Upper lobe of left lung (tissue), 6 donors: ENCODE data around the gene DNAJB2. TPM values are rescaled to one million over a fixed set of nuclear protein-coding genes. Genes with fewer than 3 reads are reported as not detected.
A peak's percentile ranks its signal among the peaks of the same experiment; 100 is the strongest.

Source experiments
- ATAC-seq, 2 donors: fragments of 200-7000 bp; cut with Tn5 transposase; one replicate each; pipeline ENCODE4 v1.9.1; 2022; ENCODE audit warnings: mild to moderate bottlenecking in 2 of 2, moderate library complexity in 2 of 2; ENCODE audit not compliant: low FRiP score in 2 of 2
- DNase-seq, 2 donors: peaks; one replicate each; pipeline ENCODE4 v3.0.0-alpha.2; 2019 to 2020
- H3K27ac ChIP-seq, 4 donors: fragments of 200-600 bp; sonication (generic); one replicate each; pipeline ENCODE4 v1.5.1; 2016 to 2019
- H3K27me3 ChIP-seq, 4 donors: fragments of 200-600 bp; sonication (generic); one replicate each; pipeline ENCODE4 v1.5.1; 2017 to 2019
- H3K36me3 ChIP-seq, 4 donors: fragments of 200-600 bp; sonication (generic); one replicate each; pipeline ENCODE4 v1.5.1; 2016 to 2019
- H3K4me1 ChIP-seq, 4 donors: fragments of 200-600 bp; sonication (generic); one replicate each; pipeline ENCODE4 v1.5.1; 2018 to 2019
- H3K4me3 ChIP-seq, 4 donors: fragments of 200-600 bp; sonication (generic); one replicate each; pipeline ENCODE4 v1.5.1; 2017 to 2019; ENCODE audit warnings: mild to moderate bottlenecking in 2 of 4, moderate library complexity in 1 of 4
- H3K9me3 ChIP-seq, 4 donors: fragments of 200-600 bp; sonication (generic); one replicate each; pipeline ENCODE4 v1.5.1; 2018 to 2019
- EP300 ChIP-seq, 4 donors: sonication (generic); formaldehyde crosslinking; IDR thresholded peaks; one replicate each; pipeline ENCODE4 v1.5.1; 2017; ENCODE audit warnings: antibody characterized with exemption in 4 of 4, control low read depth in 2 of 4
- POLR2A ChIP-seq, 4 donors: fragments of 450-650 bp; IDR thresholded peaks; one replicate each; pipeline ENCODE4 v1.5.1; 2016 to 2017; ENCODE audit warnings: antibody characterized with exemption in 4 of 4, mild to moderate bottlenecking in 2 of 4
- POLR2AphosphoS5 ChIP-seq, 2 donors: sonication (generic); formaldehyde crosslinking; IDR thresholded peaks; one replicate each; pipeline ENCODE4 v1.5.1; 2017; ENCODE audit warnings: antibody characterized with exemption in 2 of 2
- WGBS, 2 donors: methylation state at CpG; one replicate each; pipeline ENCODE4 v1.1.5; 2017 to 2018; 5-methylcytosine and 5-hydroxymethylcytosine counted together
- total RNA-seq, 6 donors: library from RNA; depleted of rRNA in 4 of 6; stranded (reverse); fragments of >200 nt in 4 of 6; gene quantifications; one replicate each; pipeline versions ENCODE4 v1.1.0 to v1.2.1, GENCODE V29; 2016 to 2021
- TF ChIP-seq, protein P1 (sequence below), 6 experiments: fragments of 450-650 bp in 4 of 6; fragments of 200-600 bp in 2 of 6; sonication (generic) in 2 of 6; IDR thresholded peaks; one replicate each; pipeline ENCODE4 v1.5.1; 2016 to 2019; ENCODE audit warnings: antibody characterized with exemption in 6 of 6
- donor health status: DM: no; HTN: no; CAD: no; lungs with moderate emphysema.
- donor health status: DM: no; HTN: yes; CAD: no; lungs with severe emphysema.

Gene DNAJB2
- total RNA-seq, 6 donors from 2014 or later, result 58.6 to 86.1 (median 75.5) TPM

DNA sequence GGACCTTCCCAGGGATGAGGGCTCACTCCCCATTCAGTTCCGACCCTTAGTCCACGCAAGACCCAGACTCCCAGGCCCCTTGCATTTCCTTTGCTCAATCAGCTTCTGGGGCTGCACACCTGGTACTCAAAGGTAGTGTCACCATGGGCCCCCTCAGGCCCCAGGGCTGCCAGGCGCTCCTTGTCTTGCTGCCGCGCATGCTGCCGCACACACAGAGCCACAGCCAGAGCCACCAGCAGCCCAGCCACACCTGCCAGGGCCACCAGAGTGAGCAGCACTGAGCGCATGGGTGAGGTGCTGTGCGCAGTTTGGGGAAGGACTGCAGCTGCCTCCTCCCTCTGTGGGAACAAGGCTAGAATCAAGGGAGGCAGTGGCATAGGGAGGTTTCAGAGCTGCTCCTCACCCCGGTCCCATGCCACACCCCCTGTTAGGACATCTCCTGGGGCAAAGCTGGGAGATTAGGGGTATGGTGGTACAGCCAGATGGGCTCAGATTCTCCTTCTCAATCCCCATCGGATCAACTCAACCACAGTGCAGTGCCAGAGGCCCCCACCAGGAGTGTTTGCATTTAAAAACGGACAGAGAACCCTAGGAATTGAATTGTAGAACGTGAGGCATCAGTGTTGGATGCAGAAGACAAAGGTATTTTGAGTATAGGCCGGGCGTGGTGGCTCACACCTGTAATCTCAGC, 18.7 kb downstream of the DNAJB2 start:
- Histone ChIP-seq H3K9me3 (no peaks in the 10 kb centered on the region), H3K27ac (no peak overlapping the region), H3K36me3 (no peaks in the 10 kb centered on the region), H3K4me1 (peaks cover 5 to 11% (median 9%) of the 10 kb centered on the region in 4 donors), H3K4me3 (no peak overlapping the region), H3K27me3 (peaks cover 0 to 4% (median 0%) of the 10 kb centered on the region in 4 donors)
- WGBS, 2 donors, result 79 to 81% methylated on average over 13 to 14 of the region's 14 CpGs
- DNase-seq (no peak), ATAC-seq (no peak)
- TF ChIP-seq POLR2AphosphoS5 (IDR thresholded peaks at IDR 0.05), result no peak
- no peak for TF ChIP-seq EP300 (IDR thresholded peaks at IDR 0.05)
- TF ChIP-seq, protein P1, sequence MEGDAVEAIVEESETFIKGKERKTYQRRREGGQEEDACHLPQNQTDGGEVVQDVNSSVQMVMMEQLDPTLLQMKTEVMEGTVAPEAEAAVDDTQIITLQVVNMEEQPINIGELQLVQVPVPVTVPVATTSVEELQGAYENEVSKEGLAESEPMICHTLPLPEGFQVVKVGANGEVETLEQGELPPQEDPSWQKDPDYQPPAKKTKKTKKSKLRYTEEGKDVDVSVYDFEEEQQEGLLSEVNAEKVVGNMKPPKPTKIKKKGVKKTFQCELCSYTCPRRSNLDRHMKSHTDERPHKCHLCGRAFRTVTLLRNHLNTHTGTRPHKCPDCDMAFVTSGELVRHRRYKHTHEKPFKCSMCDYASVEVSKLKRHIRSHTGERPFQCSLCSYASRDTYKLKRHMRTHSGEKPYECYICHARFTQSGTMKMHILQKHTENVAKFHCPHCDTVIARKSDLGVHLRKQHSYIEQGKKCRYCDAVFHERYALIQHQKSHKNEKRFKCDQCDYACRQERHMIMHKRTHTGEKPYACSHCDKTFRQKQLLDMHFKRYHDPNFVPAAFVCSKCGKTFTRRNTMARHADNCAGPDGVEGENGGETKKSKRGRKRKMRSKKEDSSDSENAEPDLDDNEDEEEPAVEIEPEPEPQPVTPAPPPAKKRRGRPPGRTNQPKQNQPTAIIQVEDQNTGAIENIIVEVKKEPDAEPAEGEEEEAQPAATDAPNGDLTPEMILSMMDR (IDR thresholded peaks at IDR 0.05), result no peak

DNA sequence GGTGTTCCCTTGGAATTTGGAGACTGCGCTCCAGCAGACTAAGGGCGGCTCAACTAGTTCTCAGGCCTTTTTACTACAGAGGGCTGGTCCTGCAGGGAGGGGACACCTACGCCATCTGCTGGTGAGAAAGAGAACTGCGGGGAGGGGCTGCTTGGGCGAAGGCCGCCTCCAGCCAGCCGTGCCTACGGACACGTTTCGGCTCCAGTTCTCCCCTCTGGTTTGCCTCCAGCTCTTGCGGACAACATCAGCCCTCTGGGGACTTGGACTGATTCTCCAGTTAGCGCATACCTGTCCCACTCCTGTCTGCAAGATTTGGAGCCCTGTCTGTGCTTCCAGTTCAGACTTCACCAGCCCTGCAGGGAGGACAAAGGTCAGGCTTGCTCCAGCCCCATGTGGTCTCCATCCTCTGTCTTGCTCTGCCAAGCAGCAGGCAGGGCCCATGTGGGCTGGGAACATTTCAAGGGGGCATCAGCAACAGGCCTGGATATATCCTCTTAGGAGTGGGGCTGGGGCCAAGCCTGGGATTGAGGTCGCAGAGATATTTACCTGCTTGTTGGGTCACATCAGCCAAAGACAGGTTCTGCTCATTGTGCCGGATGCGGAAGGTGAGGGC, 19.7 kb downstream of the DNAJB2 start:
- TF ChIP-seq, protein P1 (IDR thresholded peaks at IDR 0.05), result peak; percentile 96 to 100 (median 97)
- no peak for TF ChIP-seq POLR2A (IDR thresholded peaks at IDR 0.05)
- Histone ChIP-seq H3K36me3 (no peaks in the 10 kb centered on the region), H3K27ac (no peak overlapping the region), H3K4me3 (no peak overlapping the region), H3K27me3 (peaks cover 0 to 4% (median 0%) of the 10 kb centered on the region in 4 donors), H3K9me3 (no peaks in the 10 kb centered on the region), H3K4me1 (peaks cover 5 to 11% (median 9%) of the 10 kb centered on the region in 4 donors)
- WGBS, 2 donors, result 20 to 27% methylated on average over 13 to 15 of the region's 15 CpGs
- DNase-seq (peak; percentile 71 to 88), ATAC-seq (peak; percentile 84 to 87)

DNA sequence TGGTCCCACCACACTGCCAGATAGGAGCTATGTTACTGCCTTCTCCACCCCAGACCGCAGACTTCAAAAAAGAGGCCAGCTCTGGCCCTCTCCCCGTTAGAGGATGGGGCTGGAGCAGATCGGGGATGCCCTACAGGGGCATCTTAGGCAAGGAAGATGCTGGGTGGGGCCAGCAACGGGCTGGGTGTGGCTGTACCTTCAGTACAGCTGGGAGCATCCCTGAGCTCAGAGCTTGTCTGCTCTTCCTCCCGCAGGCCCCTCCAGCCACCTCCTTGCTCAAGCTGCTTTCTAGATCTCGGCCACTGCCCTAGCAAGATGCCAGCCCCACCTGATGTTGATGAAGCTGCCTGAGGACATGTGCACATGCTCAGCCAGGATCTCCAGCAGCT, 20.2 kb downstream of the DNAJB2 start:
- Histone ChIP-seq H3K27ac (no peak overlapping the region), H3K36me3 (no peaks in the 10 kb centered on the region), H3K4me3 (no peak overlapping the region), H3K4me1 (peaks cover 5 to 10% (median 8%) of the 10 kb centered on the region in 4 donors), H3K9me3 (no peaks in the 10 kb centered on the region), H3K27me3 (peaks cover 0 to 4% (median 0%) of the 10 kb centered on the region in 4 donors)
- no peak for TF ChIP-seq POLR2AphosphoS5 (IDR thresholded peaks at IDR 0.05)
- TF ChIP-seq POLR2A (IDR thresholded peaks at IDR 0.05), result no peak
- TF ChIP-seq EP300 (IDR thresholded peaks at IDR 0.05), result no peak
- TF ChIP-seq, protein P1 (IDR thresholded peaks at IDR 0.05), result no peak
- WGBS, 2 donors, result 57 to 83% methylated on average over 3 to 6 of the region's 6 CpGs
- ATAC-seq, result no peak
- DNase-seq, result no peak

DNA sequence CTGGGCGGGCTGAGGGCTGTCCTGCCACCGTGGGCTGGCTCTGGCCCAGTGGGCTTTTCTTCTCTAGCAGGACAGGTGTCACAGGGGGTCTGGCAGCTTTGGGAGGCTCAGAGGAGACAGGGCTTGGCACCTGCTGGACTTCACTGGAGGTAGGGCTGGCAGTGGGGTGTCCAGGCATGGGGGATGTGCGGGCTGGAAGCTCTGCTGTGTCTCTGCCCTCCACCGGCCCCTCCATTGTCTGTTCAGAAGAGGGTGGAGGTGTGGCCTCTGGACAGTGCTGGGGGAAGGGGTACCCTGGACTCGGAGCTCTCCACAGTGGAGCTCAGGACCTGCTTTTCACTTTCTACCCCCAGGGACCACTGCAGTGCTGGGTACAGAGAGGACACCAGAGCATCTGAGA, 20.9 kb downstream of the DNAJB2 start:
- no peaks in the 10 kb centered on the region for H3K9me3 ChIP-seq
- ATAC-seq, result no peak
- H3K36me3 ChIP-seq, result no peaks in the 10 kb centered on the region
- H3K27ac ChIP-seq, result no peak overlapping the region
- peaks cover 0 to 4% (median 0%) of the 10 kb centered on the region in 4 donors for H3K27me3 ChIP-seq
- WGBS, 2 donors, result 53 to 59% methylated on average over 5 of the region's 5 CpGs
- no peak overlapping the region for H3K4me3 ChIP-seq
- DNase-seq, result no peak
- peaks cover 2 to 8% (median 4%) of the 10 kb centered on the region in 4 donors for H3K4me1 ChIP-seq
- TF ChIP-seq, protein P1 (IDR thresholded peaks at IDR 0.05), result no peak
- TF ChIP-seq POLR2A (IDR thresholded peaks at IDR 0.05) (no peak), POLR2AphosphoS5 (IDR thresholded peaks at IDR 0.05) (no peak), EP300 (IDR thresholded peaks at IDR 0.05) (no peak)
